Adrenal gland (tissue), 5 donors: ENCODE measurements around the gene FIGNL2.

Experiments
- POLR2A ChIP-seq, 2 donors: fragments of 450-650 bp; IDR thresholded peaks; one replicate each; pipeline ENCODE4 v1.6.1; 2017; ENCODE audit warnings: antibody characterized with exemption in 2 of 2, mild to moderate bottlenecking in 2 of 2, moderate library complexity in 1 of 2
- TF ChIP-seq, protein P1 (sequence below), 6 experiments: fragments of 450-650 bp in 4 of 6; fragments of 200-600 bp in 2 of 6; sonication (generic) in 1 of 6; IDR thresholded peaks; 1 replicate in 5 of 6; 2 replicates in 1 of 6; pipeline versions ENCODE4 v1.5.1 to v1.8.0; 2016 to 2021; ENCODE audit warnings: antibody characterized with exemption in 6 of 6, mild to moderate bottlenecking in 2 of 6, moderate library complexity in 1 of 6
- donor health status: DM: no; HTN: no; CAD: no.

DNA sequence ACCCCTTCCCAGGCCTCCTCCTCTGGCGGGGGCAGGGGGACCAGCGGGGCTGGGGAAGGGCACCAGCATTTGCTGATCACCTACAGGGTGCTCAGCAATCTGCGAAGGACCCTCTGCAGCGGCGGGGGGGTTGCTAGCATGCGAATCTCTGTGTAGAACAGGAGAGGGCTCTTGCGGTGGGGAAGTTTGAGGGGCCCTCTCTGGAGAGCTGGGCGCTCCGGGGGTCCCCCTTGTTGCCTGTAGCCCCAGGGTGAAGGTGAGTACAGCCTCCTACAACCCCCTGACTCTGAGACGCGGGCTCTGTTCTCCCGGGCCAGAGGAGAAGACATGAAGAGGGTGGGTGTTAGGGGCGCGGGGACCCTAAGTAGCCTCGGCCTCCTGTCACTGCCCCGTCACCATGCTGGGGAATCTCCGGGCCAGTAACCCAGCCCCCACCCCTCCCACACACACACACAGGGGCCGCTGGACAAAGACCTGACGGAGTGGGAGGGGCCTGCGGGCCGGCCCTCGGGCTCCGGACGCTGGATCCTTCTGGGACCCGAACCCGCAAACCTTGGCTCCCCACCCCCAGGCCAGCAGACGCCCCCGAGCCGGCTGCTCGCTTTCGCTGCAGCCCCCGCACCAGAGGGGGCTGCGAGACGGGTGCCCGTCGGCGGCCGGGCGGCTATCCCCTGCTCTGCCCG, 734 bp downstream of the FIGNL2 start:
- TF ChIP-seq, protein P1, sequence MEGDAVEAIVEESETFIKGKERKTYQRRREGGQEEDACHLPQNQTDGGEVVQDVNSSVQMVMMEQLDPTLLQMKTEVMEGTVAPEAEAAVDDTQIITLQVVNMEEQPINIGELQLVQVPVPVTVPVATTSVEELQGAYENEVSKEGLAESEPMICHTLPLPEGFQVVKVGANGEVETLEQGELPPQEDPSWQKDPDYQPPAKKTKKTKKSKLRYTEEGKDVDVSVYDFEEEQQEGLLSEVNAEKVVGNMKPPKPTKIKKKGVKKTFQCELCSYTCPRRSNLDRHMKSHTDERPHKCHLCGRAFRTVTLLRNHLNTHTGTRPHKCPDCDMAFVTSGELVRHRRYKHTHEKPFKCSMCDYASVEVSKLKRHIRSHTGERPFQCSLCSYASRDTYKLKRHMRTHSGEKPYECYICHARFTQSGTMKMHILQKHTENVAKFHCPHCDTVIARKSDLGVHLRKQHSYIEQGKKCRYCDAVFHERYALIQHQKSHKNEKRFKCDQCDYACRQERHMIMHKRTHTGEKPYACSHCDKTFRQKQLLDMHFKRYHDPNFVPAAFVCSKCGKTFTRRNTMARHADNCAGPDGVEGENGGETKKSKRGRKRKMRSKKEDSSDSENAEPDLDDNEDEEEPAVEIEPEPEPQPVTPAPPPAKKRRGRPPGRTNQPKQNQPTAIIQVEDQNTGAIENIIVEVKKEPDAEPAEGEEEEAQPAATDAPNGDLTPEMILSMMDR (IDR thresholded peaks at IDR 0.05) = no peak
- TF ChIP-seq POLR2A (IDR thresholded peaks at IDR 0.05) = no peak
